HG02840 (cell line): Measurements from ENCODE around the gene MYH6.

Source experiments
- ATAC-seq: cut with Tn5 transposase; IDR thresholded peaks from one replicate; pipeline ENCODE4 v1.9.1; 2021; ENCODE audit warnings: mild to moderate bottlenecking, moderate library complexity, moderate number of reproducible peaks; ENCODE audit not compliant: unreplicated experiment, low FRiP score

MYH6 gene

DNA sequence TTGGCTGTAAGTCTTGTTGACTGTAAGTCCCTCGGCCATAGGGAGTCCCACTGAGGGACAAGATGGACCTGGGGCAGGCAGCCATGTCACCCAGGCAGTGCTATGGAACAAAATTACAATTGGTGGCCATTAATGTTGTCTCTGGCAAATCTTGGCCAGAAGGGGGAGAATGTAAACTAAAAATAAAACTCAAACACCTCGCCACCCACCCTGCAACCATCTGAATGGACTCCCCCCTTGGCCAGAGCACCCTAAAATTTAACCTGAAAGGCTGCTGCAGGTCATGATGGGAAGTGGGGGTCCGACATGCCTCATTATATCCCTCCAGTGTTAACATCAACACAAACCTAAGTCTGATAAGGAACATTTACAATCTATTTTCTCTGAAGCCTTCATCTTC is 63.6 kb downstream of the MYH6 start:
- no peak for ATAC-seq

DNA sequence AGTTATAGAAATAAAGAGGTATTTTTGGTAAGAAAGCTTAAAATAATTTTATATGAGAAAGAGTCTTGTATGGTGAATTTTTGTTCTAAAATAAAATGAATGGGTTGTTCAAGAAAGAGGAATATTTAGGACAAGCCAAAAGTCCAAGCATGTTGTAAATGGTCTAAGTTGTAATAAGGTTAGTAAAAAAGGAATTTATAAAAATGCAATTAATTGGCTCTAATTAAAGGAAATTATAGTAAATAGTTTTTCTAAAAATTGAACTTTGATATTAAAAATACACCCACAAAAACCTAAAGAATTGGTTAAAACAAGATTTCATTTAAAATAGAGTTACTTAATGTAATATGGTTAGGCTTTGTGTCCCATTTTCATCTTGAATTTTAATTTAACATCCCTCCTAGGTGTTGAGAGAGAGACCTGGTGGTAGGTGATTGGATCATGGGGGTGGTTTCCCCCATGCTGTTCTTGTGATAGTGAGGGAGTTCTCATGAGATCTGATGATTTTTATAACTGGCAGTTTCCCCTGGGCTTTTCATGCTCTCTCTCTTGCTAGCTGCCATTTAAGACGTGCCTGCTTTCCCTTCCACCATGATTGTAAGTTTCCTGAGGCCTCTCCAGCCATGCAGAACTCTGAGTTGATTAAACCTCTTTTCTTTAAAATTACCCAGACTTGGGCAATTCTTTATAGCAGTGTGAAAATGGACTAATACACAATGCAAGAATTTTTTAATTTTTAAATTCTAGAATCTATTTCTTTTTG is 68.4 kb downstream of the MYH6 start:
- no peak for ATAC-seq

DNA sequence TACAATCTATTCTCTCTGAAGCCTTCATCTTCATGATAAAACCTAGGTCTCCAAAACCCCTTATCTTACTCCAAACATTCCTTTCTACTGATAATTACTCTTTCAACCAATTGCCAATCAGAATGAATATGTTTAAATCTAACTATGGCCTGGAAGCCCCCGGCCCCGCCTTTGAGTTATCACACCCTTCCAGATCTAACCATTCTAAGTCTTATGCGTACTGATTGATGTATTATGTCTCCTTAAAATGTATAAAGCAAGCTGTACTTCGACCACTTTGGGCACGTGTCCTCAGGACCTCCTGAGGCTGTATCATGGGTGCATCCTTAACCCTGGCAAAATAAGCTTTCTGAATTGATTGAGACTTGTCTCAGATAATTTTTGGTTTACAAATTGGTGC is 72.5 kb downstream of the MYH6 start:
- no peak for ATAC-seq
